Panc1 (cell line): ENCODE results near the gene KCNB1. TPM values are rescaled to one million over a fixed set of nuclear protein-coding genes. Genes with fewer than 3 reads are reported as not detected.

Experiments
- ATAC-seq: fragments of 200-7000 bp; cut with Tn5 transposase; 2 replicates; pipeline ENCODE4 v1.9.1; 2020; ENCODE audit warnings: mild to moderate bottlenecking, moderate library complexity
- BruUV-seq: library from RNA; stranded (reverse); fragments of 400-500 nt; replicated peaks from 2 replicates; lab custom pipeline; 2021; lab: Mats Ljungman, UMichigan
- CTCF ChIA-PET: fragments of 300-600 bp; sonication (Branson Sonifier 250); formaldehyde crosslinking; loops from one replicate; lab custom pipeline; 2022; ENCODE audit warnings: antibody characterized with exemption; lab: Charles Lee
- POLR2A ChIA-PET: fragments of 300-600 bp; sonication (Branson Sonifier 250); formaldehyde crosslinking; loops from one replicate; lab custom pipeline; 2022; ENCODE audit warnings: antibody characterized with exemption; lab: Charles Lee
- DNase-seq: peaks from one replicate; pipeline ENCODE4 v3.0.0-alpha.2; 2010; ENCODE audit warnings: low read depth, low spot score
- H3K27ac ChIP-seq: 2 replicates; pipeline ENCODE4 v1.5.1; 2011; ENCODE audit warnings: mild to moderate bottlenecking, low read length, inconsistent platforms
- H3K27me3 ChIP-seq: fragments of 200-500 bp; sonication (Bioruptor generic); 2 replicates; pipeline ENCODE4 v1.6.0; 2014; ENCODE audit warnings: low read length, inconsistent platforms; ENCODE audit not compliant: control insufficient read depth, insufficient read depth
- H3K36me3 ChIP-seq: fragments of 200-500 bp; sonication (Bioruptor generic); 2 replicates; pipeline ENCODE4 v1.5.1; 2014; ENCODE audit warnings: inconsistent platforms, mild to moderate bottlenecking, low read length, moderate library complexity; ENCODE audit not compliant: control insufficient read depth, insufficient read depth
- H3K4me1 ChIP-seq: 2 replicates; pipeline ENCODE4 v1.5.1; 2011; ENCODE audit warnings: inconsistent platforms, mild to moderate bottlenecking, low read length, moderate library complexity; ENCODE audit not compliant: control insufficient read depth, insufficient read depth
- H3K4me3 ChIP-seq, 2 experiments: 2 replicates each; pipeline ENCODE4 v1.5.1; 2011 to 2012; ENCODE audit warnings: low read depth in 2 of 2, low read length in 2 of 2, mild to moderate bottlenecking in 2 of 2, inconsistent platforms in 1 of 2, moderate library complexity in 1 of 2
- H3K9me3 ChIP-seq: fragments of 200-500 bp; sonication (Bioruptor generic); 2 replicates; pipeline ENCODE4 v1.5.1; 2014; ENCODE audit warnings: low read depth, mild to moderate bottlenecking, inconsistent platforms, low read length, moderate library complexity; ENCODE audit not compliant: control insufficient read depth, insufficient read depth
- POLR2AphosphoS5 ChIP-seq: IDR thresholded peaks from 2 replicates; pipeline ENCODE4 v1.6.1; 2012; ENCODE audit warnings: mild to moderate bottlenecking, low read depth, low read length, moderate library complexity
- SIN3A ChIP-seq: IDR thresholded peaks from 2 replicates; pipeline ENCODE4 v1.6.1; 2012; ENCODE audit warnings: low read depth, mild to moderate bottlenecking, low read length, moderate library complexity, borderline replicate concordance; ENCODE audit not compliant: insufficient read depth
- TCF7L2 ChIP-seq: IDR thresholded peaks from 2 replicates; pipeline ENCODE4 v1.6.1; 2011; ENCODE audit warnings: mild to moderate bottlenecking, low read depth, low read length, inconsistent platforms
- in situ Hi-C: cut with HindIII; loops from 2 replicates; pipeline ENCODE4 v1.10.0; 2016; ENCODE audit warnings: low sequenced_read_pairs, low pct_unique_long_range_greater_than_20kb
- intact Hi-C: fragments of 100-400 bp; cut with micrococcal nuclease; formaldehyde crosslinking; loops from one replicate; pipeline ENCODE4 v1.10.0; 2022; ENCODE audit not compliant: unreplicated experiment
- total RNA-seq: library from RNA; stranded (reverse); gene quantifications from one replicate; pipeline ENCODE4 v1.2.1, GENCODE V29; 2021; ENCODE audit not compliant: unreplicated experiment
- TF ChIP-seq, protein P1 (sequence below), 2 experiments: IDR thresholded peaks; 2 replicates each; pipeline ENCODE4 v1.6.1; 2011 to 2012; ENCODE audit warnings: low read depth in 2 of 2, control low read depth in 1 of 2, low read length in 1 of 2, mild to moderate bottlenecking in 1 of 2, moderate library complexity in 1 of 2; ENCODE audit not compliant: insufficient read depth in 1 of 2
- TF ChIP-seq, protein P2 (sequence below): fragments of 450-650 bp; IDR thresholded peaks from 2 replicates; pipeline ENCODE4 v1.5.1; 2017; ENCODE audit warnings: mild to moderate bottlenecking

KCNB1 gene
- total RNA-seq, 1 experiment from 2014 or later, result 11.1 TPM

DNA sequence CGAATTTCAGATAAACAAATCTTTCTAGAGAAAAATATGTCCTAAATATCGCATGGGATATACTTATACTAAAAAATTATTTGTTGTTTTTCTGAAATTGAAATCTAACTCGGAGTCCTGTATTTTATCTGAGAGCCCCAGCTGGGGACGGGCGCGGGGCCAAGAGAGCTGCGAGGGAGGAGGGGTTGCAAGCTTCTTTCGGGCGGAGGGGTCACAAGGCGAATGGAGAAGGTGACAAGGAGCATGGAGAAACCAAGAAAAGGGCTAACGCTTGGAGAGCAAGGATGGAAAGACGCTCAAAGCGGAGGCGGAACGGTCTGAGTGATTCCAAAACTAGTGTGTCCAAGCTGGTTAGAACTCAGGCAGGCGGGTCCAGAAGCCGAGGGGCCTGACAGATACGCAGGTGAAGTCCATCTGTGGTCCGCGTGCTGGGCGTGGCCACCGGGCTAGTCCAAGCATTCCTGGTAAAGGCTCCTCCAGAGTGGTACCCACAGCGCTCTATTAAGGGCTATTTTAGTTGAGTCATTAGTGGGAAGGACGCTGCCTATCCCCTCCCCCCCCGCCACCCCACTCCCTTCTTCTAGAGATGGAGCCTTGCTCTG, 163.2 kb downstream of the KCNB1 start:
- TF ChIP-seq, protein P1, sequence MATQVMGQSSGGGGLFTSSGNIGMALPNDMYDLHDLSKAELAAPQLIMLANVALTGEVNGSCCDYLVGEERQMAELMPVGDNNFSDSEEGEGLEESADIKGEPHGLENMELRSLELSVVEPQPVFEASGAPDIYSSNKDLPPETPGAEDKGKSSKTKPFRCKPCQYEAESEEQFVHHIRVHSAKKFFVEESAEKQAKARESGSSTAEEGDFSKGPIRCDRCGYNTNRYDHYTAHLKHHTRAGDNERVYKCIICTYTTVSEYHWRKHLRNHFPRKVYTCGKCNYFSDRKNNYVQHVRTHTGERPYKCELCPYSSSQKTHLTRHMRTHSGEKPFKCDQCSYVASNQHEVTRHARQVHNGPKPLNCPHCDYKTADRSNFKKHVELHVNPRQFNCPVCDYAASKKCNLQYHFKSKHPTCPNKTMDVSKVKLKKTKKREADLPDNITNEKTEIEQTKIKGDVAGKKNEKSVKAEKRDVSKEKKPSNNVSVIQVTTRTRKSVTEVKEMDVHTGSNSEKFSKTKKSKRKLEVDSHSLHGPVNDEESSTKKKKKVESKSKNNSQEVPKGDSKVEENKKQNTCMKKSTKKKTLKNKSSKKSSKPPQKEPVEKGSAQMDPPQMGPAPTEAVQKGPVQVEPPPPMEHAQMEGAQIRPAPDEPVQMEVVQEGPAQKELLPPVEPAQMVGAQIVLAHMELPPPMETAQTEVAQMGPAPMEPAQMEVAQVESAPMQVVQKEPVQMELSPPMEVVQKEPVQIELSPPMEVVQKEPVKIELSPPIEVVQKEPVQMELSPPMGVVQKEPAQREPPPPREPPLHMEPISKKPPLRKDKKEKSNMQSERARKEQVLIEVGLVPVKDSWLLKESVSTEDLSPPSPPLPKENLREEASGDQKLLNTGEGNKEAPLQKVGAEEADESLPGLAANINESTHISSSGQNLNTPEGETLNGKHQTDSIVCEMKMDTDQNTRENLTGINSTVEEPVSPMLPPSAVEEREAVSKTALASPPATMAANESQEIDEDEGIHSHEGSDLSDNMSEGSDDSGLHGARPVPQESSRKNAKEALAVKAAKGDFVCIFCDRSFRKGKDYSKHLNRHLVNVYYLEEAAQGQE (IDR thresholded peaks at IDR 0.05; ENCODE audit: insufficient read depth in 1 of 2, low read depth in 2 of 2, low read length in 1 of 2), result no peak
- TF ChIP-seq SIN3A, result no peak
- TF ChIP-seq, protein P2, sequence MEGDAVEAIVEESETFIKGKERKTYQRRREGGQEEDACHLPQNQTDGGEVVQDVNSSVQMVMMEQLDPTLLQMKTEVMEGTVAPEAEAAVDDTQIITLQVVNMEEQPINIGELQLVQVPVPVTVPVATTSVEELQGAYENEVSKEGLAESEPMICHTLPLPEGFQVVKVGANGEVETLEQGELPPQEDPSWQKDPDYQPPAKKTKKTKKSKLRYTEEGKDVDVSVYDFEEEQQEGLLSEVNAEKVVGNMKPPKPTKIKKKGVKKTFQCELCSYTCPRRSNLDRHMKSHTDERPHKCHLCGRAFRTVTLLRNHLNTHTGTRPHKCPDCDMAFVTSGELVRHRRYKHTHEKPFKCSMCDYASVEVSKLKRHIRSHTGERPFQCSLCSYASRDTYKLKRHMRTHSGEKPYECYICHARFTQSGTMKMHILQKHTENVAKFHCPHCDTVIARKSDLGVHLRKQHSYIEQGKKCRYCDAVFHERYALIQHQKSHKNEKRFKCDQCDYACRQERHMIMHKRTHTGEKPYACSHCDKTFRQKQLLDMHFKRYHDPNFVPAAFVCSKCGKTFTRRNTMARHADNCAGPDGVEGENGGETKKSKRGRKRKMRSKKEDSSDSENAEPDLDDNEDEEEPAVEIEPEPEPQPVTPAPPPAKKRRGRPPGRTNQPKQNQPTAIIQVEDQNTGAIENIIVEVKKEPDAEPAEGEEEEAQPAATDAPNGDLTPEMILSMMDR, result no peak
- no peak for TF ChIP-seq POLR2AphosphoS5
- TF ChIP-seq TCF7L2, result no peak
- Histone ChIP-seq H3K36me3 (no peaks in the 10 kb centered on the region), H3K27me3 (peaks cover 2% of the 10 kb centered on the region; the same call in 1 of the 2 replicates), H3K4me1 (no peaks in the 10 kb centered on the region), H3K4me3 (no peak overlapping the region; a peak in 1 of 4 replicates), H3K9me3 (no peaks in the 10 kb centered on the region), H3K27ac (no peak overlapping the region)
- intact Hi-C loops (no loop called here), in situ Hi-C loops (no loop called here)
- ChIA-PET CTCF (interaction anchor here (1.3 kb wide), 1 partner anchor 9 kb away, joined by 8 read pairs; no protein-coding TSS in a partner anchor), POLR2A (interaction anchor here (0.7 kb wide), 1 partner anchor 207 kb away, joined by 14 read pairs; no protein-coding TSS in a partner anchor)
- DNase-seq, result no peak
- BruUV-seq, result no TSS peak
- no peak for ATAC-seq

DNA sequence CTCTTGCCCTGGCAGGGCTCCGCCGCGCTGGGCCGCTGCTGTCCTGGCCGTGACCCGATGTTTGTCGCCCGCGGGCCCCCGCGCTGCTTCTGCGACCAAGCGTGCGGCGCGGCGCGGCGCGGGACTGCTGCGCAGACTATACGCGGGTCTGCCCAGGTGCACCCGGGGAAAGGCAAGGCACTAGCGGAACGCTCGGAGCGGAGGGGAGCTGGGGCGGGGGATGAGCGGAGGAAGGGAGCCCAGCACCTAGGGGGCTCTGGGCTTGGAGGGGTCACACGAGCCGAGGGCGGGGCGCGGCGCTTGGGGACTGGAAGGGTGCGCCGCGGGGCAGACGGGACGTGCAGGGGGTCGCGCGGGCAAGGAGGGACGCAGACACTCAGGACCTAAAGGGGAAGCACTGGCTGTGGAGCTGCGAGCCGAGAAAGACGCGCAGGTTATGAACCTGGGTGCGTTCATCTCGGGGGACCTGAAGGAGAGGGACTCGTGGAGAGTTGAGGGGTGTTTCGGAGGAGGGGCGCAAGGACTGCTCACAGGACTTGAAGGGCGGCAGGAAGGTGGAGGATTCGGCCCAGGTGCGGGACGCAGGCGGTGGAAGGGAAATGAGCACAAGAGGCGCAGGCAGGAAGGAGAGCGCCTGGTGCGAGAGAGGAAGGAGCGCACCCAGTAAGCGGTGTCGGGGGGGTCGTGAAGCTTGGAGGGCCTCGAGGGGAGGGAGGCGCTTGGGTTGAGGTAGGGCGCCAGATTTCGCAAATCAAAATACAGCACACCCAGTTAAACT, 163.8 kb downstream of the KCNB1 start:
- Histone ChIP-seq H3K4me1 (no peaks in the 10 kb centered on the region), H3K36me3 (no peaks in the 10 kb centered on the region), H3K27ac (no peak overlapping the region), H3K27me3 (peaks cover 2% of the 10 kb centered on the region; the same call in 1 of the 2 replicates), H3K4me3 (peak overlapping the region in 1 of 2 experiments; percentile 4; a peak in 1 of 4 replicates), H3K9me3 (no peaks in the 10 kb centered on the region)
- ChIA-PET POLR2A (no interaction called here), CTCF (no interaction called here)
- DNase-seq (no peak), ATAC-seq (no peak)
- in situ Hi-C loops (no loop called here), intact Hi-C loops (no loop called here)
- no TSS peak for BruUV-seq
- TF ChIP-seq TCF7L2, result no peak
- no peak for TF ChIP-seq POLR2AphosphoS5
- TF ChIP-seq, protein P1 (IDR thresholded peaks at IDR 0.05; ENCODE audit: insufficient read depth in 1 of 2, low read depth in 2 of 2, low read length in 1 of 2), result no peak
- TF ChIP-seq, protein P2, result no peak
- no peak for TF ChIP-seq SIN3A
